Measurements from ENCODE around the gene IQCH.

- no peak for TF ChIP-seq PKNOX1 (IDR thresholded peaks at IDR 0.05)
- TF ChIP-seq TARDBP (IDR thresholded peaks at IDR 0.05), result no peak
- TF ChIP-seq FOXK2 (IDR thresholded peaks at IDR 0.05), result no peak
- TF ChIP-seq ZNF384 (IDR thresholded peaks at IDR 0.05), result no peak
- TF ChIP-seq SUZ12 (IDR thresholded peaks at IDR 0.05), result no peak
- no peak for TF ChIP-seq NFRKB (IDR thresholded peaks at IDR 0.05)
- no peak for TF ChIP-seq FOXA1 (IDR thresholded peaks at IDR 0.05)
- no peak for TF ChIP-seq ARNT (IDR thresholded peaks at IDR 0.05)
- no peak for TF ChIP-seq ELF4 (IDR thresholded peaks at IDR 0.05)
- TF ChIP-seq SP1 (IDR thresholded peaks at IDR 0.05), result no peak
- no peak for TF ChIP-seq LEF1 (IDR thresholded peaks at IDR 0.05; ENCODE audit: borderline replicate concordance)
- no peak for TF ChIP-seq FOXM1 (IDR thresholded peaks at IDR 0.05; ENCODE audit: borderline replicate concordance)
These were observed 111.4 kb downstream of the IQCH start for GRCh38 chr15:67365994-67366393.
